Liver (tissue), 3 donors: Measurements from ENCODE around the gene C1QL3.

Source experiments
- SP1 ChIP-seq: IDR thresholded peaks from 2 replicates; pipeline ENCODE4 v1.6.1; 2018; ENCODE audit warnings: antibody characterized with exemption, mild to moderate bottlenecking
- TAF1 ChIP-seq: conservative IDR thresholded peaks from 2 replicates; pipeline ENCODE4 v1.6.1; 2016; ENCODE audit warnings: antibody characterized with exemption, mild to moderate bottlenecking
- YY1 ChIP-seq: IDR thresholded peaks from 2 replicates; pipeline ENCODE4 v1.6.1; 2016; ENCODE audit warnings: antibody characterized with exemption, mild to moderate bottlenecking
- TF ChIP-seq, protein P1 (sequence below): fragments of 150-350 bp; IDR thresholded peaks from 2 replicates; pipeline ENCODE4 v1.5.1; 2017; ENCODE audit warnings: improper control_type of control experiment, low read depth, low read length; ENCODE audit not compliant: missing input control
- TF ChIP-seq, protein P2 (sequence below): IDR thresholded peaks from 2 replicates; pipeline ENCODE4 v1.6.1; 2016; ENCODE audit warnings: antibody characterized with exemption
- donor health status: healthy.
- donor health status: healthy.

DNA sequence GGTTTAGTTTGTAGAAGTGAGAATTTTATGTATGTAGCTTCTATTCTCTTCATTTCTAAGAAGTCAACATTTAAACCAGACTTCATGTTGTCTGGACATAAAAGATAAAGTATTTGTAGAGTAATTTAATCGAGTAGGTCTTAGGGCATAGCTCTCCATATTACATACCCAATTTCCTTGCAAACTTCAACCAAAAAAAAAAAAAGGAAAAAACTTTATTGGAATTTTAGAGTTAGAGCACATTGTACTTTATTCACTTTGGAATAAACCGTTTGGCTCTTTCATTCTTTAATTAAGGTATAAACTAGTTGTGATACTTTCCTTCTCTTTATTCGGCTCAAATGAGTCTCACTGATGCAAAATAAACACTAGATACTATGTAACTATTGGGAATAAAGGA is 48.9 kb downstream of the C1QL3 start:
- TF ChIP-seq, protein P1, sequence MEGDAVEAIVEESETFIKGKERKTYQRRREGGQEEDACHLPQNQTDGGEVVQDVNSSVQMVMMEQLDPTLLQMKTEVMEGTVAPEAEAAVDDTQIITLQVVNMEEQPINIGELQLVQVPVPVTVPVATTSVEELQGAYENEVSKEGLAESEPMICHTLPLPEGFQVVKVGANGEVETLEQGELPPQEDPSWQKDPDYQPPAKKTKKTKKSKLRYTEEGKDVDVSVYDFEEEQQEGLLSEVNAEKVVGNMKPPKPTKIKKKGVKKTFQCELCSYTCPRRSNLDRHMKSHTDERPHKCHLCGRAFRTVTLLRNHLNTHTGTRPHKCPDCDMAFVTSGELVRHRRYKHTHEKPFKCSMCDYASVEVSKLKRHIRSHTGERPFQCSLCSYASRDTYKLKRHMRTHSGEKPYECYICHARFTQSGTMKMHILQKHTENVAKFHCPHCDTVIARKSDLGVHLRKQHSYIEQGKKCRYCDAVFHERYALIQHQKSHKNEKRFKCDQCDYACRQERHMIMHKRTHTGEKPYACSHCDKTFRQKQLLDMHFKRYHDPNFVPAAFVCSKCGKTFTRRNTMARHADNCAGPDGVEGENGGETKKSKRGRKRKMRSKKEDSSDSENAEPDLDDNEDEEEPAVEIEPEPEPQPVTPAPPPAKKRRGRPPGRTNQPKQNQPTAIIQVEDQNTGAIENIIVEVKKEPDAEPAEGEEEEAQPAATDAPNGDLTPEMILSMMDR = no peak
- TF ChIP-seq, protein P2, sequence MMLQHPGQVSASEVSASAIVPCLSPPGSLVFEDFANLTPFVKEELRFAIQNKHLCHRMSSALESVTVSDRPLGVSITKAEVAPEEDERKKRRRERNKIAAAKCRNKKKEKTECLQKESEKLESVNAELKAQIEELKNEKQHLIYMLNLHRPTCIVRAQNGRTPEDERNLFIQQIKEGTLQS = no peak
- TF ChIP-seq TAF1 (no peak), SP1 (no peak), YY1 (no peak)
